ENCODE results near the gene RXFP1. TPM values are rescaled to one million over a fixed set of nuclear protein-coding genes. Genes with fewer than 3 reads are reported as not detected.
"Not testable (repeated sequence)": the region's sequence is repeated elsewhere in the genome, so short reads cannot be mapped to it uniquely, and the experiment has no call there.

Gene RXFP1
- total RNA-seq, 1 experiment from 2014 or later = 0.24 TPM

GRCh38 chr4:158649111-158649680 lies 127.5 kb downstream of the RXFP1 start:
- DNase-seq (ENCODE audit: low read depth, low spot score) = no peak
- in situ Hi-C loops (cut with HindIII; ENCODE audit: low pct_unique_long_range_greater_than_20kb, low sequenced_read_pairs) = no loop called here

GRCh38 chr4:158652920-158653319 lies 131.2 kb downstream of the RXFP1 start:
- in situ Hi-C loops (cut with HindIII; ENCODE audit: low pct_unique_long_range_greater_than_20kb, low sequenced_read_pairs) = no loop called here
- DNase-seq (ENCODE audit: low read depth, low spot score) = no peak

- in situ Hi-C loops (cut with HindIII; ENCODE audit: low pct_unique_long_range_greater_than_20kb, low sequenced_read_pairs) = no loop called here
- peak; percentile 10 for DNase-seq (ENCODE audit: low read depth, low spot score)
Measured at GRCh38 chr4:158656439-158656838, 134.8 kb downstream of the RXFP1 start.

- DNase-seq (ENCODE audit: low read depth, low spot score) = no peak
- in situ Hi-C loops (cut with HindIII; ENCODE audit: low pct_unique_long_range_greater_than_20kb, low sequenced_read_pairs) = no loop called here
Measured at GRCh38 chr4:158657291-158657690, 135.6 kb downstream of the RXFP1 start.

GRCh38 chr4:158663255-158663654 lies 141.6 kb downstream of the RXFP1 start:
- in situ Hi-C loops (cut with HindIII; ENCODE audit: low pct_unique_long_range_greater_than_20kb, low sequenced_read_pairs); DNase-seq (ENCODE audit: low read depth, low spot score): not testable (repeated sequence)

GRCh38 chr4:158663707-158664625 lies 142.3 kb downstream of the RXFP1 start:
- in situ Hi-C loops (cut with HindIII; ENCODE audit: low pct_unique_long_range_greater_than_20kb, low sequenced_read_pairs); DNase-seq (ENCODE audit: low read depth, low spot score): not testable (repeated sequence)

GRCh38 chr4:158664806-158665205 lies 143.1 kb downstream of the RXFP1 start:
- DNase-seq (ENCODE audit: low read depth, low spot score) = no peak

GRCh38 chr4:158666892-158667291 lies 145.2 kb downstream of the RXFP1 start:
- in situ Hi-C loops (cut with HindIII; ENCODE audit: low pct_unique_long_range_greater_than_20kb, low sequenced_read_pairs) = no loop called here
- no peak for DNase-seq (ENCODE audit: low read depth, low spot score)

More at GRCh38 chr4:158664806-158665205, 143.1 kb downstream of the RXFP1 start:
- in situ Hi-C loops (cut with HindIII; ENCODE audit: low pct_unique_long_range_greater_than_20kb, low sequenced_read_pairs) = no loop called here

GRCh38 chr4:158667651-158668198 lies 146.0 kb downstream of the RXFP1 start:
- DNase-seq (ENCODE audit: low read depth, low spot score) = peak; percentile 63

GRCh38 chr4:158669310-158669709 lies 147.6 kb downstream of the RXFP1 start:
- DNase-seq (ENCODE audit: low read depth, low spot score) = no peak
- in situ Hi-C loops (cut with HindIII; ENCODE audit: low pct_unique_long_range_greater_than_20kb, low sequenced_read_pairs) = no loop called here

More at GRCh38 chr4:158667651-158668198, 146.0 kb downstream of the RXFP1 start:
- in situ Hi-C loops (cut with HindIII; ENCODE audit: low pct_unique_long_range_greater_than_20kb, low sequenced_read_pairs) = no loop called here

GRCh38 chr4:158670975-158671664 lies 149.4 kb downstream of the RXFP1 start:
- in situ Hi-C loops (cut with HindIII; ENCODE audit: low pct_unique_long_range_greater_than_20kb, low sequenced_read_pairs) = no loop called here
- peak; percentile 76 for DNase-seq (ENCODE audit: low read depth, low spot score)

GRCh38 chr4:158671665-158671914 lies 149.9 kb downstream of the RXFP1 start, which contains the start of gene C4orf46:
TSS of gene C4orf46 (minus strand) at chr4:158671887. CDS start at chr4:158671801, 86 bp downstream.
- in situ Hi-C loops (cut with HindIII; ENCODE audit: low pct_unique_long_range_greater_than_20kb, low sequenced_read_pairs) = no loop called here
- no peak for DNase-seq (ENCODE audit: low read depth, low spot score)

- in situ Hi-C loops (cut with HindIII; ENCODE audit: low pct_unique_long_range_greater_than_20kb, low sequenced_read_pairs) = no loop called here
- peak; percentile 99 for DNase-seq (ENCODE audit: low read depth, low spot score)
Measured at GRCh38 chr4:158671915-158672806, 150.5 kb downstream of the RXFP1 start, which contains the start of gene ETFDH. TSS of gene ETFDH (plus strand) at chr4:158672296. CDS start at chr4:158672457, 161 bp downstream.

- in situ Hi-C loops (cut with HindIII; ENCODE audit: low pct_unique_long_range_greater_than_20kb, low sequenced_read_pairs) = no loop called here
- DNase-seq (ENCODE audit: low read depth, low spot score) = no peak
Measured at GRCh38 chr4:158673633-158674032, 152.0 kb downstream of the RXFP1 start.

GRCh38 chr4:158676076-158676475 lies 154.4 kb downstream of the RXFP1 start:
- in situ Hi-C loops (cut with HindIII; ENCODE audit: low pct_unique_long_range_greater_than_20kb, low sequenced_read_pairs) = no loop called here

GRCh38 chr4:158678767-158679166 lies 157.1 kb downstream of the RXFP1 start:
- no peak for DNase-seq (ENCODE audit: low read depth, low spot score)
- in situ Hi-C loops (cut with HindIII; ENCODE audit: low pct_unique_long_range_greater_than_20kb, low sequenced_read_pairs) = no loop called here

More at GRCh38 chr4:158676076-158676475, 154.4 kb downstream of the RXFP1 start:
- no peak for DNase-seq (ENCODE audit: low read depth, low spot score)

- no peak for DNase-seq (ENCODE audit: low read depth, low spot score)
- in situ Hi-C loops (cut with HindIII; ENCODE audit: low pct_unique_long_range_greater_than_20kb, low sequenced_read_pairs) = no loop called here
Measured at GRCh38 chr4:158681629-158682028, 159.9 kb downstream of the RXFP1 start.

Data from SK-MEL-5 (cell line).